Large intestine (tissue), 3 donors: ENCODE measurements around the gene MACROD1. TPM values are rescaled to one million over a fixed set of nuclear protein-coding genes. Genes with fewer than 3 reads are reported as not detected.

Experiments
- DNase-seq, 2 donors: peaks; one replicate each; pipeline versions ENCODE4 v3.0.0 to v3.0.0-alpha.2; 2013
- H3K27ac ChIP-seq: one replicate; pipeline ENCODE4 v1.5.1; 2013; ENCODE audit warnings: low read length
- H3K27me3 ChIP-seq: 2 replicates; pipeline ENCODE4 v1.6.1; 2013; ENCODE audit warnings: low read length; ENCODE audit not compliant: control insufficient read depth, insufficient read depth
- H3K36me3 ChIP-seq: 2 replicates; pipeline ENCODE4 v1.6.1; 2013; ENCODE audit warnings: low read length; ENCODE audit not compliant: control insufficient read depth, insufficient read depth
- H3K4me1 ChIP-seq: one replicate; pipeline ENCODE4 v1.6.1; 2013; ENCODE audit warnings: low read length; ENCODE audit not compliant: control insufficient read depth, insufficient read depth
- H3K4me3 ChIP-seq: one replicate; pipeline ENCODE4 v1.5.1; 2013; ENCODE audit warnings: low read length
- H3K9me3 ChIP-seq: one replicate; pipeline ENCODE4 v1.6.1; 2013; ENCODE audit warnings: mild to moderate bottlenecking, low read depth, low read length, moderate library complexity; ENCODE audit not compliant: control insufficient read depth
- WGBS: methylation state at CpG from one replicate; pipeline ENCODE4 v1.1.5; 2013; ENCODE audit warnings: low lambda C conversion rate; ENCODE audit not compliant: insufficient coverage; 5-methylcytosine and 5-hydroxymethylcytosine counted together
- polyA plus RNA-seq: library from polyadenylated mRNA; unstranded; fragments of 120-200 nt; gene quantifications from one replicate; pipeline ENCODE4 v1.2.1, GENCODE V29; 2013

MACROD1 gene
- polyA plus RNA-seq, 1 donor: 18.2 TPM

- H3K36me3 ChIP-seq: no peaks in the 10 kb centered on the region
- H3K4me3 ChIP-seq: no peak overlapping the region
- no peak for DNase-seq
- peaks cover 3% of the 10 kb centered on the region for H3K4me1 ChIP-seq
- peaks cover 2% of the 10 kb centered on the region for H3K9me3 ChIP-seq
- no CpG with 5 or more reads among the region's 22 CpGs for WGBS
- no peak overlapping the region for H3K27ac ChIP-seq
- H3K27me3 ChIP-seq: no peaks in the 10 kb centered on the region
Observed at GRCh38 chr11:64020976-64021756, 144.7 kb downstream of the MACROD1 start.

- no peak for DNase-seq
- H3K36me3 ChIP-seq: no peaks in the 10 kb centered on the region
- peaks cover 2% of the 10 kb centered on the region for H3K9me3 ChIP-seq
- 100% methylated on average over 4 of the region's 27 CpGs for WGBS
- H3K4me3 ChIP-seq: no peak overlapping the region
- H3K27me3 ChIP-seq: no peaks in the 10 kb centered on the region
- H3K27ac ChIP-seq: no peak overlapping the region
- peaks cover 3% of the 10 kb centered on the region for H3K4me1 ChIP-seq
Observed at GRCh38 chr11:64019106-64020037, 146.5 kb downstream of the MACROD1 start.

GRCh38 chr11:64018310-64018709, 147.6 kb downstream of the MACROD1 start:
- Histone ChIP-seq H3K36me3 (no peaks in the 10 kb centered on the region), H3K27ac (no peak overlapping the region), H3K4me1 (peaks cover 3% of the 10 kb centered on the region), H3K27me3 (no peaks in the 10 kb centered on the region), H3K9me3 (peaks cover 2% of the 10 kb centered on the region), H3K4me3 (no peak overlapping the region)
- WGBS: no CpG with 5 or more reads among the region's 8 CpGs
- no peak for DNase-seq

GRCh38 chr11:64017945-64018224, 148.0 kb downstream of the MACROD1 start:
- no peak overlapping the region for H3K4me3 ChIP-seq
- DNase-seq: no peak
- no CpG with 5 or more reads among the region's 7 CpGs for WGBS

GRCh38 chr11:64015935-64016845, 149.7 kb downstream of the MACROD1 start:
- no peak overlapping the region for H3K4me3 ChIP-seq
- H3K4me1 ChIP-seq: no peaks in the 10 kb centered on the region
- WGBS: no CpG with 5 or more reads among the region's 35 CpGs
- DNase-seq: no peak
- peaks cover 3% of the 10 kb centered on the region for H3K9me3 ChIP-seq
- no peaks in the 10 kb centered on the region for H3K27me3 ChIP-seq
- H3K27ac ChIP-seq: no peak overlapping the region
- no peaks in the 10 kb centered on the region for H3K36me3 ChIP-seq

More at GRCh38 chr11:64017945-64018224, 148.0 kb downstream of the MACROD1 start:
- Histone ChIP-seq H3K27ac (no peak overlapping the region), H3K27me3 (no peaks in the 10 kb centered on the region), H3K36me3 (no peaks in the 10 kb centered on the region), H3K9me3 (peaks cover 2% of the 10 kb centered on the region), H3K4me1 (peaks cover 3% of the 10 kb centered on the region)

- Histone ChIP-seq H3K4me1 (no peaks in the 10 kb centered on the region), H3K4me3 (no peak overlapping the region), H3K9me3 (peaks cover 10% of the 10 kb centered on the region), H3K27me3 (no peaks in the 10 kb centered on the region), H3K36me3 (no peaks in the 10 kb centered on the region), H3K27ac (no peak overlapping the region)
- no peak for DNase-seq
- WGBS: no CpG with 5 or more reads among the region's 20 CpGs
Observed at GRCh38 chr11:64015510-64015909, 150.4 kb downstream of the MACROD1 start.

- DNase-seq: no peak
- no CpG with 5 or more reads among the region's 11 CpGs for WGBS
Observed at GRCh38 chr11:64014356-64014755, 151.6 kb downstream of the MACROD1 start.

GRCh38 chr11:64013141-64013896, 152.6 kb downstream of the MACROD1 start:
- no peak for DNase-seq
- no CpG with 5 or more reads among the region's 16 CpGs for WGBS
- Histone ChIP-seq H3K4me3 (no peak overlapping the region), H3K4me1 (no peaks in the 10 kb centered on the region), H3K27ac (no peak overlapping the region), H3K27me3 (peaks cover 5% of the 10 kb centered on the region), H3K9me3 (peaks cover 19% of the 10 kb centered on the region), H3K36me3 (no peaks in the 10 kb centered on the region)

More at GRCh38 chr11:64014356-64014755, 151.6 kb downstream of the MACROD1 start:
- H3K27me3 ChIP-seq: no peaks in the 10 kb centered on the region
- peaks cover 19% of the 10 kb centered on the region for H3K9me3 ChIP-seq
- no peaks in the 10 kb centered on the region for H3K4me1 ChIP-seq
- H3K4me3 ChIP-seq: no peak overlapping the region
- H3K27ac ChIP-seq: no peak overlapping the region
- no peaks in the 10 kb centered on the region for H3K36me3 ChIP-seq

GRCh38 chr11:64011371-64011770, 154.5 kb downstream of the MACROD1 start:
- Histone ChIP-seq H3K9me3 (peaks cover 21% of the 10 kb centered on the region), H3K27ac (no peak overlapping the region), H3K36me3 (no peaks in the 10 kb centered on the region), H3K4me3 (no peak overlapping the region), H3K27me3 (peaks cover 25% of the 10 kb centered on the region), H3K4me1 (peaks cover 16% of the 10 kb centered on the region)
- no peak for DNase-seq
- 80% methylated on average over 1 of the region's 8 CpGs for WGBS
